GM19324 (cell line): ENCODE data around the gene LBHD2.
"Not testable (repeated sequence)": the region's sequence is repeated elsewhere in the genome, so short reads cannot be mapped to it uniquely, and the experiment has no call there.

ENCODE experiments used
- ATAC-seq: cut with Tn5 transposase; IDR thresholded peaks from one replicate; pipeline ENCODE4 v1.9.1; 2021; ENCODE audit warnings: mild to moderate bottlenecking, moderate library complexity; ENCODE audit not compliant: unreplicated experiment, low FRiP score

Gene LBHD2

DNA sequence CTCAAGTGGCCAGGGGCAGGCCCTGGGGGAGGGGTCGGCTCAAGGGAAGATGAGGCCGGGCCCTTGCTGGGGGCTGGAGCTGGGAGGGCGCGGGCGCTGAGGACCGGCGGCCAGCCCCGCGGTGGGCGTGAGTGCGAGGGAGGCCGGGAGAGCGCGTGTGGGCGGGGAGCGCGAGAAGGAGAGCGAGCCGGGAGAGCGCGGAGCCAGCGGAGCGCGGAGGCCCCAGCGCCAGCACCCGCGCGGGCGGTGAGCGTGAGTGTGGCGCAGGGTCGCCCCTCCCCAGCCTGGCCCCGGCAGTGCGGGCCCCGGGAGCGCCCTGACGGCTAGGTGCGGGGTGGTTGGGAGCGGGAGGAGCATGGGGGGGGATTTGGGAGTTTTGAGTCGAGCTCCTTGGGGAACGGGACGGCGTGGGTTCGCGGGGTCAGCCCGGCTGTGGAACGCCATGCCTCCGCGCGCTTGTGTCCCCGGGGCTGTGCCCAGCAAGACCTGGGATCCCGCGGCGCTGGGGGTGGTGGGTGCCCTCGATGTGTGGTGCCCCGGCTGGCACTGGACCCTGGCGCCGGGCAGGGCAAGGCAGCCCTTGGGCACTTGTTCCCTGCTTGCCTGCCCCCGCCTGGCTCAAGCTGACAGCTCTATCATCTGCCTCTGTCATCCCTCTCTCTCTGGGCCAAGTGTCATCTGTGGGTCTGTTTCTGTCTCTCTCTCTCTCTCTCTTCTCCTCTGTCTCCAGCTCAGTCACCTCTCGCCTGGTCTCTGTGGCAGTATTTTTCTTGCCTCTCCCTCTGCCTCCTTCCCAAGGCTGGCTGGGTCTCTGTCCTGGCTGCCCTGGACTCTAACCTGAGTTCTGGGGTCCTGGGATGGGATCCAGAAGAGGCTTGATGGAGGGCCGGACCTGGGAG, at the start of gene LBHD2:
LBHD2 (plus strand) TSS at position 190 of the 899 bp plus-strand sequence. CDS start 1,803 bp downstream, outside the sequence.
- no peak for ATAC-seq

DNA sequence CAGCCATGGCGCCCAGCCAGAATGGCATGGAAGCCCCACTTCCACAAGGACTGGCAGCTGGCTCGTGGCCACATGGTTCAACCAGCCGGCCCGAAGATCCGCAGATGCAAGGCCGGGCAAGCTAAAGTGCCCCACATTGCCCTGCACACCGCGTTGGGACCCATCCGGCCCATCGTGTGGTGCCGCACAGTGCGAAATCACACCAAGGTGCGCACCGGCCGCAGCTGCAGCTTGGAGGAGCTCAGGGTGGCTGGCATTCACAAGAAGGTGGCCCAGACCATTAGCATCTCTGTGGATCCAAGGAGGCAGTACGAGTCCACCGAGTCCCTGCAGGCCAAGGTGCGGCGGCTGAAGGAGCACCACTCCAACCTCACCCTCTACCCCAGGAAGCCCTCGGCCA, 42.5 kb upstream of the LBHD2 start:
- ATAC-seq, result no peak

DNA sequence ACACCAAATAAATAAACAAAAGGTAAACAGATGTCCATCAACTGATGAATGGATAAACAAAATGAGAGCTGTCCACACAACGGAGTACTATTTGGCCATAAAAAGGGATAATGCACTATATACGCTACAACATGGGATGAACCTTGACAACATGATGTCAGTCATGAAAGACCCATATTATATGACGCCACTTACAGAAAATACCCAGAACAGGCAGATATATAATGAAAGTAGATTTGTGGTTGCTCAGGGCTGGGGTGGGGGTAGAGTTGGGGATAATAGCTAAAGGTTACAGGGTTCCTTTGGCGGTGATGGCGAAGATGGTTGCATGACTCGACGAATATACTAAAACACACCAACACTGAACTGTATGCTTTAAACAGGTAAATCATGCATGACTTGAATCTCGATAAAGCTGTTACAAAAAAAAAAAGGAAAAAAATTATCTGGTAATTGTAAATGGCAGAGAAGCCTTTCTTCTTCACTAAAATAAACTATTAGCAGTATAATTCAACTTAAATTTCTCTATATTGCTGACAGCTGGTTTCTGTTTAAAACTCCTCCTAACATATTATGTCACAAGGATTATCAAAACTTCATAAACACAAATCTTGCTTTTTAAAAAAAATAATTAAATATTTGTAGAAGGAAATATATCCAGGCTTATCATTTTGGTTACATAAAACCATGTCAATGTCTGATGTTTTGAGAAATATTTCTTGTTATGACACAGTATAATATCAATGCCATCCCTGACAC, 40.6 kb upstream of the LBHD2 start:
- ATAC-seq, result no peak

DNA sequence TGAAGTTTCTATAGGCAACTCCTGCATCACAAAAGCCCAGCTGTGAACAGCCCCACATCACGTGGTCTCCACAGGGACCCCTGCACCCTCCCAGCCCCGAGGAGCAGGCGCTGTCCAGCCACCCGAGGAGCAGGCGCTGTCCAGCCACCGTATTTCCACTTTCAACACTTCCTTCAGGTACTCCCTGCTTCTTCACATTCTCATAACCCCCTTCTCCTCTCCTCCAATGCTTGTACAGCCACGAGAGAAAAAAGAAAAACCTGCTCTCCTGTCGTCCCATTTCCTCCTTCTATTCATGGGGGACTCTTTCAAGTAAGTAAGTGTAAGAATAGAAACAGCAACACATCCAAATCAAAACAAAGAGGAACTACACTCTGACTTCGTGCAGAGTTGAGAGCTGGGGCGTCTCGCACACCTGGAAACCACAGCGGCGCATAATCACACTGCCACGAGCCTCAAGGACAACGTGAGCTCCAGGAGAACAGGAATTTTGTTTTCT, 38.6 kb upstream of the LBHD2 start:
- no peak for ATAC-seq

DNA sequence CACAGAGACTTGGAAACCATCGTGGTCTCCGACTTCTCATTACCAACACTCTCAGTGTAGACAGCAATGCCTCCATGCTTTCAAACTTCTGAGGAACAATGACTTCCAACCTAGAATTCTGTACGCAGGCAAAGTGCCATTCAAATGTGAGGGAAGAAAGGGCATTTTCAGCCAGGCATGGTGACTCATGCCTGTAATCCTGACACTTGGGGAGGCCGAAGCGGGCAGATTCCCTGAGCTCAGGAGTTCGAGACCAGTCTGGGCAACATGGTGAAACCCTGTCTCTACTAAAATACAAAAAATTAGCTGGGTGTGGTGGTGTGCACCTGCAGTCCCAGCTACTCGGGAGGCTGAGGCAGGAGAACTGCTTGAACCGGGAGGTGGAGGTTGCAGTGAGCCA, 36.6 kb upstream of the LBHD2 start:
- ATAC-seq, result not testable (repeated sequence)

DNA sequence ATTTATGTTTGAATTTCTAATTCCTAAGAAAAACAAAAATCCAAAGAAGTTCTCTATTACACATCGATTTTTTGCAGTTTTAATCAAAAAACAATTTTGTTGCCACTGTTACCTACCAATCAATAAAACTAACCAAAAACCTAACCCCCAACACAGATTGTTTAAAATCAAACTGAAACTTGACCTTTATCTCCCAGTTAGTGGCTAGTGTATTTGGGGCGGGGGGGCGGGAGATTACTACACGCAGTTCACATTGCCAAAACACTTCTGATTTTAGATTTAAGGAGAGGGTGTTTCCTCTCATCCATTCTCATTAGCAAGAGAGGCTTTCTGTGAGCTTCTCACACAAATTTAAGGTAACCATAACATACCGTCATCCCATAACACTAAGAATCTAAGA, 33.1 kb upstream of the LBHD2 start:
- ATAC-seq, result no peak

DNA sequence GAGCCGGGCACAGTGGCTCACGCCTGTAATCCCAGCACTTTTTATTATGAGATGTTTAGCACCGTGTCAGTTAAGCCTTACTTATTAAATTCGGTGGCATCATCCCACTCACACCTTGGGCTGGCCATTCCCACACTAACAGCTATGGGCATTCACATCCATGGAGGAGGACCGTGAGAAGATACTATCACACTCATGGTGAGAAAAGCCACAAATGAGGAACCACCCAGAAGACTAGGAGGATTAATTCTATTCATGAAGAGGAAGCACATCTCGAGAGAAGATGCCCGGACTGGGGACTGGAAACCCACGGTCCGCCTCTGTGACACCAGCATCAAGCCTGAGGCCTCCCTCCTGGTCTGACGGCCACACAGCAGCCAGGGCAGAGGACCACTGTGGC, 31.6 kb upstream of the LBHD2 start:
- ATAC-seq, result no peak

DNA sequence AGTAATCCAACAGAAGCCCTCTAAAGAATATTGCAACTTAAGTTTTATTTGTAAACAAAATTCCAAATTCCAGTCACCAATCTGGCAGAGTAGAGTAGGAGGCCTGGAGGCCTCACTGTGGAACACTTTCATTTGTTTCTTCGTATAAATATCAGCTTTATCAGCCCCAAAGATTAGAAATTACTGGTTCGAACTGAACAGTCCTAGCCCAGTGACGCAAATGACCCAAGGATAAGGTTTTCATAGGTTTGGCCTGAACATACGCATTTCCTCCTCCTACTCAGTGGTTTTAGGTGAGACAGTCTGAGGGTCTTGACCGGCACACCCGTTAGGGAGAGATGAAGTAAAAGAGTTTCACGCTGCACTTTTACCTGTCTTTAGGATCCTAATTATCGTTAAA, 28.3 kb upstream of the LBHD2 start:
- no peak for ATAC-seq

DNA sequence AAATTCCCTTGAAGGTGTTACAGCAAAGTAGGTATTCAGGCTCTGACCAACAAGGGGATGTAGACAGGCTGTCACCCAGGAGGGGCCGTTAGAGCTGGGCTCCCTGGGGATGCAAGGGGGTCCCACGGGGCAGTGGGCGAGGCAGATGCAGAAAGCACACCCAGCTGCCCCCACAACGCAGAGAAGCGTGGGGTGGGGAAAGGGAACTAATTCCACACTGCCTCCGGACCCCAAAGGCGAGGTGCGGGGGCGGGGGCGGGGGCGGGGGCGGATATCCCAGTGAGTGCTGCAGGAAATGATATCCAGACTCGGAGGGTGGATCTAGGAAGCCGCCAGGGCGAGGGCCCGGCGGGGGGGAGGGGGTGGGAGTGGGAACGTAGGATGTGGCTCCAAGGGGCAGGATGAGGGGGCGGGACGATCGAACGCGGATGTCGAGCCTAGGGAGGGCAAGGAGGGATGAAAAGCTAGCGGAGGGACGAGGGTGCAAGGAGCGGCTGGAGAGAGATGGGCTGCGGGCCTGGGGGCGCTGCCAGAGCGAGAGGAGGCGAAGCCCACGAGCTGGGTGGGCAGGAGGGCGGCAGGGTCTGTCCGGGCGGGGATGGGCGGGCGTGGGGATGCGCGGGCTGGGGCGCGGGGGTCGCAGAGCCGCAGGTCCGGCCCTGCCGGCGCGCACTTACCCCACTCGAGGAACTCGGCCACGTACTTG, 27.5 kb upstream of the LBHD2 start:
- ATAC-seq, result peak; percentile 15

DNA sequence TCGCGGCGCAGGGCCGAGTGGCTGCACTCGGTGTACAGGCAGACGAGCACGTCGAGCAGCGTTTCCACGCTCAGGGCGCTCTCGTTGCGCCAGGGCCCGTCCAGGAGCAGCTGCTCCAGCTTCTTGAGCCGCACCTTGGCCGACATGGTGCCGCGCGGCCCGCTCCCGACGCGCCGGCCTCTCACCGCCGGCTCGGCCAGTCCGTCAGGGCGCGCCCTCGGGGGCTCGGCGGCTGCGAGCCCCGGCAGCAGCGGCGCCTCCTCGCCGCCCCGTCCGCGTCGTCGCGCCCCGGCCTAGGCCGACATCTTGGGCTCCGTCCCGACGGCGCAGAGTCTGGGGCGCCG, 27.0 kb upstream of the LBHD2 start:
- no peak for ATAC-seq

DNA sequence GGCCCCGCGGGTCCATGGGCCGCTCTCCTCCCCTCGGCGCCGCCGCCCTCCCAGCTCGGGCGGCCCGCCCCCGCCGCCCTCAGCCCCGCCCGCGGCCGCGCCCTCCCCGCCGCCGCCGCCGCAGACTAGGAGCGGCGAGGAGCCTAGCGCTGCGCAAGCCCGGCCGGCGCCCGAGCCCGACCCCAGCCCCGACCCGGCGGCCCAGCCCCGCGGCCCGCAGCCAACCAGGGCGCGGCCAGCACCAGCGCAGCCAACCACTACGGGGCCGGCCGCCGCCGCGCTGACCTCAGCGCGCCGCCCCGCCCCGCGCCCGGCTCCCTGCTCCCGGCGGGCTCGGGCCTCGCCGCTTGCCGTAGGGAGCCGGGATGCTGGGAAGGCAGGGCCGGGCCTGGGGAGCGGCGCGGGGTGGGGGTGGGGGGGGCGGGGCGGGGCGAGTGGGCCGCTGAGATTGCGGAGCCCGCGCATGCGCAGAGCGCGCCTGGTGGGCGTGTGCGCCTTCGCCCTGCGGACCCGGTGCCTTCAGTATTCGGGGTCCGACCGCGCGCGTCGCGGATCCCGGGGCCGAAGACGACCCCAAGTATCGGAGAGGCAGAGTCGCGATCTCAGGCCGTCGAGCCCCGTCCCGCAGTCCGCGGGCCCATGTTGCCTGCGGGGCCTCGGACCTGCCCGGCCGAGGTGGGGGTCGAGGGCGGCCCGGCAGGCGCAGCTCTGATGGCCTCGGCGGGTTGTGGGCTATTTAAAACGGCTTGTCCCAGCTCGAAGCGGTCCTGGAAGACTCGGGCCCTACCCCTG, 26.4 kb upstream of the LBHD2 start, which contains the start of gene CDC42BPB:
CDC42BPB (minus strand) TSS at position 178 of the 792 bp plus-strand sequence. CDS start 376 bp downstream, outside the sequence.
- ATAC-seq, result peak; percentile 88

DNA sequence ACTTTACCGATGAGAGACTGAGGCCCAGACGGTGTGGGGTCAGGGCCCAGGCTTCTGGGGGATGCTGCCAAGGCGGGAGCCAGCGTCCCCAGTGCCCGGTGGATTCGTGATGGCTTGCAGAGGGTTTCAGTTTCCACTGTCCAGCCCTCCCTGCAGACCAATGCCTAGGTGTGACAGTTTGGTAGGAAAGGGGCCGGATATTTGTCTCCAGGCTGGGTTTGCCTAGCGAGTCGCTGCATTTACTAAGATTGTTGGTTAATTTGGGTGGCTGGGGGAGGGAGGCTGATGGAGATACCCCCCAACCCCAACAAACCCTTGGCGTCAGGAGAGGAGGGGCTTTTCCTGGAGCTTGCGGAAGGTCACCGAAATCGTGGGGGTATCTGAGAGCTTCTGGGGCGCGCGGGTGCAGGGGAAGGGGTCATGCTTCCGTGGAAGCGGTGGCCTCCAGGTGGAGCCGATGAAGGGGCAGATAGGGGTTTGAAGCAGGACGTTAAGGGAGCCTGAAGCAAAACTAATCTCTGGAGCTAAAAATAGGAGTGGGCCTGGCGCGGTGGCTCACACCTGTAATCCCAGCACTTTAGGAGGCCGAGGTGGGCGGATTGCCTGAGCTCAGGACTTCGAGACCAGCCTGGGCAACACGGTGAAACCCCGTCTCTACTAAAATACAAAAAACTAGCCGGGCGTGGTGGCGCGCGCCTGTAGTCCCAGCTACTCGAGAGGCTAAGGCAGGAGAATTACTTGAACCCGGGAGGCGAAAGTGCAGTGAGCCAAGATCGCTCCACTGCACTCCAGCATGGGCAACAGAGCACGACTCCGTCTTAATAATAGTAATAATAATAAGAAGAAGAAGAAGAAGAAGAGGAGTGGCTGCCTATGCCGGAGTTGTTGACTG, 25.6 kb upstream of the LBHD2 start:
- ATAC-seq, result no peak

DNA sequence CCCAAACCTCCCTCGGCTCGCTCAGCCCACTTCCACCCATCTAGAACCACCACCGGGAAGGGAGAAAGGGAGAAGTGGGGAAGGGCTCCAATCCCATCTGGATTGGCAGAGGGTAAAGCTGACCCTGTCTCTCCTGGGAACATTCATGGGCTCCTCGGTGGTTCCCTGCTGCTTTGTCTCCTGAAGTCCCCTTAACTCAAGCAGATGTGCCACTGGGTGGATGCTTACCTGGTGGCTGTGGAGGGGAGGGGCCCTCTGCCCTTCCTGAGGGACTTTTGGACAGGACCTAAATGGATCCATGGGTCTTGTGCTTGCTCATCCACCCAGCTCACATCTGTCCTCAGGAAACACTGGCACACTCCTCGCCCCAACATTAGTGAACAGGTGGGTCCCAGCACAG, 24.5 kb upstream of the LBHD2 start:
- no peak for ATAC-seq

DNA sequence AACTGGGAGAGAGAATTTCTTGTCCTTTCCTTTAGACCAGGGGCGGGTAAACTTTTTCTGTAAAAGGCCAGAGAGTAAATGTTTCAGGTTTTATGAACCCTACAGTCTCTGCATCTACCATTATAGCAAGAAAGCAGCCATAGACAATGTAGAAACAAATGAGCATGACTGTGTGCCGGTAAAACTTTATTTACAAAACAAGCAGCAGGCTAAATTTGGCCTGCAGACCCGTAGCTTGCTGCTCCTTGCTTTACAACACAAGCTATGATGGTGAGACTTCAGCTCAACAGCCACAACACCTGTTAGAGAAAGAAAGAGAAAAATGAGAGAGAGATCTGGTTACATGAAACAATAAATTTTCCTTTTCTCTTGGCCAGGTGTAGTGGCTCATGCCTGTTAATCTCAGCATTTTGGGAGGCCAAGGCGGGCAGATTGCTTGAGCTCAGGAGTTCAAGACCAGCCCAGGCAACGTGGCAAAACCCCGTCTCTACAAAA, 22.5 kb upstream of the LBHD2 start:
- ATAC-seq, result no peak

DNA sequence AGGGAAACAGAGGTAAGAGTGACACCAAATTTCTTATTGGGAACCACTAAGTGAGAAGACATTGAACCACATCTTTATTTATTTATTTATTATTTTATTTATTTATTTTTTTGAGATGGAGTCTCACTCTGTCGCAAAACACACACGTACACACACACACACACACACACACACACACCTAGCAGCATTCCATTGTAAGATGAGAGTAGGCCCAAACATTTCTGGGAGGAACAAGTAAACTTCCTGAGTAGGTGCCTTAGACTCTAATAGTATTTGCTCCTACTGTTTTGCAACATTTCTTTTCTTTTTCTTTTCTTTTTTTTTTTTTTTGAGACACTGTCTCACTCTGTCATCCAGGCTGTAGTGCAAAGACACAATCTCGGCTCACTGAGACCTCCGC, 19.6 kb upstream of the LBHD2 start:
- ATAC-seq, result no peak

DNA sequence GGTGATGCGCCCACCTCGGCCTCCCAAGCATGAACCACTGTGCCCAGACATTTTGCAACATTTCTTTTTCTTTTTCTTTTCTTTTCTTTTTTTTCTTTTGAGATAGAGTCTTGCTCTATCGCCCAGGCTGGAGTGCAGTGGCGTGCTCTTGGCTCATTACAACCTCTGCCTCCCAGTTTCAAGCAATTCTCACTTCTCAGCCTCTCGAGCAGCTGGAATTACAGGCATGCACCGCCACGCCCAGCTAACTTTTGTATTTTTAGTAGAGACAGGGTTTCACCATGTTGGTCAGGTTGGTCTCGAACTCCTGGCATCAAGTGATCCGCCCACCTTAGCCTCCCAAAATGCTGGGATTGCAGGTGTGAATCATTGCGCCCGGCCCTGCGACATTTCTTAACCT, 19.0 kb upstream of the LBHD2 start:
- ATAC-seq, result no peak

DNA sequence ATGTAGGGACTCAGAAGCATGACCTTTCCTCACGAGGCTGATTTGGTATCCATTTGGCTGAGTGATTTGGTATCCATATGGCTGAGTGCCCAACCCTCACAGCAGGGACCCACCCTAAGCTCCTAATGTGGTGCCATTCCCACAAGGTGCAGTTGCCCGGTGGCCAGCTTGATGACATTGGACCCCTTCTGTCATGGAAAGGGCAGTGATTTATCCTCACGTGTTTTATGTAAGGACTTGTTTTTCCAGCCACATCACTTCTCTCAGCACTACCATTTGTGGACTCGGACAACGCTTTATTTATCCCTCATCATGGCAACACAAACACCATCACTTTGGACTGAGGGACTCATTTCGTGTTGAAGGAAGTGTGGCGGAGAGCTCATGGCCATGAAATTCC, 18.1 kb upstream of the LBHD2 start:
- ATAC-seq, result no peak

DNA sequence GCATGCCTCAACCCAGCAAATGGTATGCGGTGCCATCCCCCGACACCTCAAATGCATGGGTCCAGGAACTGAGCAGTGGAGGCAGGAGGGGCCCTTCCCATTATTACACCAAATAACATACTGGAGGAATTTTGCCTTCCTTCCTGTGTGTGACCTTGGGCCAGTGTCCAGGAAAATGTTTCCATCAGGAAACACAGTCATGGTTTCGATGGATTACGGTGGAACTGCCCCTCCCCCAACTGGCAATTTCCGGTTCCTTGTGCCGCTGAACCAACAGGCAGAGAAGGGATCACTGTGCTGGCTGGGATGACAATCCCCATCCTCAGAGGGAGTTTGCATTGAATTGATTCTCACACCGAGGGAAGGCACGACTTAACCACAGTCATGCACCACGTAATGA, 17.6 kb upstream of the LBHD2 start:
- no peak for ATAC-seq
